Activated naive CD4-positive, alpha-beta T cell treated with anti-CD3 and anti-CD28 coated beads, Interleukin-2, amount 10 ng/mL, durations not matched to agents 5 hours and 36 hours (primary cell): ENCODE results near the gene TCF20. TPM values are rescaled to one million over a fixed set of nuclear protein-coding genes. Genes with fewer than 3 reads are reported as not detected.

Experiments
- total RNA-seq, 2 experiments: library from RNA; stranded (reverse); gene quantifications; one replicate each; pipeline ENCODE4 v1.2.3, GENCODE V29; 2021

Gene TCF20
- total RNA-seq = 10 to 100 TPM; 84.2 to 90.7 TPM

GRCh38 chr22:42270510-42271190 lies at the start of gene TCF20:
TSS of gene TCF20 (minus strand) at chr22:42270653. CDS start at chr22:42215305, 55,348 bp downstream.

Other genes starting within 250 kb of the TCF20 start
- 10 to 100 TPM; 21.1 to 21.2 TPM for gene NAGA, start 199.8 kb downstream of the TCF20 start, total RNA-seq
- gene PHETA2, start 196.4 kb downstream of the TCF20 start, total RNA-seq = 1 to 10 TPM; 2.6 to 2.8 TPM
- 100 to 1,000 TPM; 120 to 134 TPM for gene SMDT1, start 191.0 kb downstream of the TCF20 start, total RNA-seq
- 10 to 100 TPM; 70.6 to 72.1 TPM for gene NDUFA6, start 179.9 kb downstream of the TCF20 start, total RNA-seq
- 1 to 10 TPM; 3.4 to 3.7 TPM for gene CYP2D6, start 139.8 kb downstream of the TCF20 start, total RNA-seq
- under 1 TPM; 0.05 TPM for gene NFAM1, start 161.8 kb upstream of the TCF20 start, total RNA-seq
- gene RRP7A, start 249.1 kb upstream of the TCF20 start, total RNA-seq = 10 to 100 TPM; 54.3 to 57.8 TPM